GM12878 (cell line): ENCODE results near the gene NPAS2. TPM values are rescaled to one million over a fixed set of nuclear protein-coding genes. Genes with fewer than 3 reads are reported as not detected.

Experiments
- ATAC-seq: fragments of 200-7000 bp; cut with Tn5 transposase; 3 replicates; pipeline ENCODE4 v1.9.1; 2020; ENCODE audit warnings: mild to moderate bottlenecking, moderate library complexity
- BruUV-seq: library from RNA; stranded (reverse); fragments of 400-500 nt; replicated peaks from 2 replicates; lab custom pipeline; 2021; lab: Mats Ljungman, UMichigan
- CTCF ChIA-PET: fragments of 300-600 bp; sonication (Branson Sonifier 250); formaldehyde crosslinking; extraction: SDS; loops from one replicate; lab custom pipeline; 2021; ENCODE audit warnings: inconsistent platforms; lab: Yijun Ruan, JAX
- POLR2A ChIA-PET: fragments of 350-600 bp; formaldehyde crosslinking; extraction: SDS; loops from one replicate; lab custom pipeline; 2021; ENCODE audit warnings: inconsistent platforms; lab: Charles Lee
- RAD21 ChIA-PET: fragments of 300-600 bp; sonication (Branson Sonifier 250); formaldehyde crosslinking; loops from one replicate; lab custom pipeline; 2023; ENCODE audit warnings: antibody characterized with exemption; ENCODE audit not compliant: unreplicated experiment; lab: Charles Lee
- SMC1A ChIA-PET: fragments of 300-600 bp; sonication (Branson Sonifier 250); formaldehyde crosslinking; loops from one replicate; lab custom pipeline; 2023; ENCODE audit not compliant: unreplicated experiment, uncharacterized antibody; lab: Charles Lee
- DNase-seq: peaks from one replicate; pipeline ENCODE4 v3.0.0-alpha.2; 2011; ENCODE audit warnings: low read depth, low spot score
- FAIRE-seq: peaks from 3 replicates; lab custom pipeline; 2011; peaks lifted over from hg19 to GRCh38; lab: Jason Lieb, UNC
- H2AFZ ChIP-seq: 2 replicates; pipeline ENCODE4 v1.6.0; 2011; ENCODE audit warnings: low read depth, low read length, control low read depth; ENCODE audit not compliant: control insufficient read depth
- H3K27ac ChIP-seq: 2 replicates; pipeline ENCODE4 v1.5.1; 2011; ENCODE audit warnings: control low read depth; ENCODE audit not compliant: control insufficient read depth, insufficient read depth
- H3K27me3 ChIP-seq, 2 experiments: replicated peaks in 1 of 2; 2 replicates each; pipeline versions ENCODE4 v1.6.0 to v1.6.1; 2011; ENCODE audit warnings: low read length in 1 of 2; ENCODE audit not compliant: control insufficient read depth in 2 of 2, insufficient read depth in 2 of 2
- H3K36me3 ChIP-seq, 2 experiments: 2 replicates each; pipeline ENCODE4 v1.5.1; 2011; ENCODE audit warnings: low read length in 1 of 2; ENCODE audit not compliant: control insufficient read depth in 2 of 2, insufficient read depth in 2 of 2
- H3K4me1 ChIP-seq: 2 replicates; pipeline ENCODE4 v1.6.1; 2011; ENCODE audit warnings: mild to moderate bottlenecking, low read length, moderate library complexity, mixed read lengths; ENCODE audit not compliant: control insufficient read depth, insufficient read depth
- H3K4me2 ChIP-seq: 2 replicates; pipeline ENCODE4 v1.6.0; 2011; ENCODE audit warnings: control low read depth; ENCODE audit not compliant: control insufficient read depth, insufficient read depth
- H3K4me3 ChIP-seq: fragments of 200-600 bp; sonication (generic); 2 replicates; pipeline ENCODE4 v1.5.1; 2016
- H3K79me2 ChIP-seq: 2 replicates; pipeline ENCODE4 v1.6.0; 2011; ENCODE audit warnings: low read length; ENCODE audit not compliant: control insufficient read depth, insufficient read depth
- H3K9ac ChIP-seq: 2 replicates; pipeline ENCODE4 v1.8.0; 2011; ENCODE audit warnings: low read length, control low read depth, mixed read lengths; ENCODE audit not compliant: control insufficient read depth, insufficient read depth
- H3K9me3 ChIP-seq: replicated peaks from 3 replicates; pipeline ENCODE4 v1.5.1; 2011; ENCODE audit warnings: mild to moderate bottlenecking, low read length; ENCODE audit not compliant: control insufficient read depth, insufficient read depth
- H4K20me1 ChIP-seq: 2 replicates; pipeline ENCODE4 v1.6.0; 2011; ENCODE audit not compliant: control insufficient read depth, insufficient read depth
- BACH1 ChIP-seq: fragments of 450-650 bp; IDR thresholded peaks from 2 replicates; pipeline ENCODE4 v1.6.1; 2017; ENCODE audit warnings: mild to moderate bottlenecking, borderline replicate concordance
- HCFC1 ChIP-seq: fragments of 150-350 bp; IDR thresholded peaks from 2 replicates; pipeline ENCODE4 v1.6.1; 2014; ENCODE audit warnings: low read length
- HDAC6 ChIP-seq: fragments of 200-600 bp; sonication (generic); IDR thresholded peaks from one replicate; pipeline ENCODE4 v1.8.0; 2017; ENCODE audit warnings: antibody characterized with exemption; ENCODE audit not compliant: unreplicated experiment
- MAX ChIP-seq: IDR thresholded peaks from 2 replicates; pipeline ENCODE4 v1.6.1; 2012; ENCODE audit warnings: low read depth, low read length, improper control_type of control experiment
- MEF2A ChIP-seq: IDR thresholded peaks from 2 replicates; pipeline ENCODE4 v1.6.1; 2011; ENCODE audit warnings: low read depth, mild to moderate bottlenecking, low read length, moderate library complexity; ENCODE audit not compliant: insufficient read depth
- PKNOX1 ChIP-seq: fragments of 450-650 bp; IDR thresholded peaks from 2 replicates; pipeline ENCODE4 v1.6.1; 2016; ENCODE audit warnings: mild to moderate bottlenecking
- PML ChIP-seq: IDR thresholded peaks from 2 replicates; pipeline ENCODE4 v1.6.1; 2012; ENCODE audit warnings: low read length, inconsistent platforms
- POLR2AphosphoS2 ChIP-seq: IDR thresholded peaks from 2 replicates; pipeline ENCODE4 v1.6.1; 2011; ENCODE audit warnings: low read depth, mild to moderate bottlenecking, low read length, improper control_type of control experiment, moderate library complexity
- SIX5 ChIP-seq: IDR thresholded peaks from 2 replicates; pipeline ENCODE4 v1.6.1; 2011; ENCODE audit warnings: mild to moderate bottlenecking, low read depth, low read length, moderate library complexity; ENCODE audit not compliant: severe bottlenecking
- SMAD1 ChIP-seq: fragments of 450-650 bp; IDR thresholded peaks from 2 replicates; pipeline ENCODE4 v1.6.1; 2018; ENCODE audit warnings: mild to moderate bottlenecking, low read depth; ENCODE audit not compliant: partially characterized antibody
- ZNF207 ChIP-seq: fragments of 450-650 bp; IDR thresholded peaks from 2 replicates; pipeline ENCODE4 v1.6.1; 2014; ENCODE audit warnings: antibody characterized with exemption, mild to moderate bottlenecking, borderline replicate concordance
- ZNF24 ChIP-seq: fragments of 450-650 bp; IDR thresholded peaks from 2 replicates; pipeline ENCODE4 v1.6.1; 2017; ENCODE audit warnings: antibody characterized with exemption, mild to moderate bottlenecking
- ZNF384 ChIP-seq: IDR thresholded peaks from 2 replicates; pipeline ENCODE4 v1.6.1; 2012; ENCODE audit warnings: low read depth, mild to moderate bottlenecking, low read length, improper control_type of control experiment, borderline replicate concordance
- WGBS: methylation state at CpG from one replicate; pipeline ENCODE4 v1.1.6; 2016; ENCODE audit warnings: low lambda C conversion rate; ENCODE audit not compliant: insufficient replicate concordance, insufficient coverage; ENCODE audit errors: missing lambda C conversion rate; 5-methylcytosine and 5-hydroxymethylcytosine counted together
- in situ Hi-C: fragments of 300-500 bp; cut with MboI; formaldehyde crosslinking; loops from 9 replicates; pipeline ENCODE4 v1.14.3; 2018; ENCODE audit warnings: mixed read lengths
- intact Hi-C: fragments of 100-400 bp; cut with micrococcal nuclease; formaldehyde crosslinking; loops from one replicate; pipeline ENCODE4 v1.14.2; 2022; ENCODE audit not compliant: unreplicated experiment
- polyA plus RNA-seq, 11 experiments: library from polyadenylated mRNA; depleted of rRNA in 4 of 11; unstranded in 6 of 11; stranded (reverse) in 5 of 11; fragments of >200 nt; fragmentation: Nextera tagmentation in 4 of 11; fragmentation: Illumina TruSeq in 1 of 11; extraction: Ambion mirVana in 4 of 11; extraction: Trizol in 1 of 11; gene quantifications; 1 replicate in 1 of 11; 2 replicates in 10 of 11; pipeline versions ENCODE4 v1.2.1 to v1.2.3, GENCODE V29; 2011 to 2016; ENCODE audit warnings: inconsistent platforms in 2 of 11, missing spikeins in 2 of 11, low read depth in 1 of 11
- total RNA-seq, 4 experiments: library from RNA; depleted of rRNA in 3 of 4; stranded (reverse); fragments of >200 nt in 3 of 4; fragmentation: Illumina TruSeq in 1 of 4; extraction: Trizol in 1 of 4; gene quantifications; 2 replicates each; pipeline versions ENCODE4 v1.2.1 to v1.2.3, GENCODE V29; 2013 to 2021

The NPAS2 gene
- total and polyA plus RNA-seq, 10 of the 15 experiments (the other 5 are each of a cell fraction or from before 2014, with no cell fraction given), result 0.08 TPM; not detected in 9

GRCh38 chr2:100842241-100842922, 22.4 kb downstream of the NPAS2 start:
- DNase-seq (no peak), ATAC-seq (no peak), FAIRE-seq (no peak)
- 37% methylated on average over 9 of the region's 9 CpGs for WGBS
- ChIA-PET SMC1A (no interaction called here), POLR2A (no interaction called here), CTCF (no interaction called here), RAD21 (no interaction called here)
- TF ChIP-seq BACH1 (no peak), HCFC1 (no peak), PML (no peak)
- Histone ChIP-seq H3K4me3 (no peak overlapping the region), H2AFZ (no peak overlapping the region), H3K4me1 (no peaks in the 10 kb centered on the region), H3K4me2 (no peak overlapping the region), H3K9me3 (no peaks in the 10 kb centered on the region; the same call in 2 of the 3 replicates), H3K9ac (no peak overlapping the region), H4K20me1 (no peaks in the 10 kb centered on the region), H3K36me3 (no peaks in the 10 kb centered on the region), H3K79me2 (no peaks in the 10 kb centered on the region), H3K27ac (no peak overlapping the region), H3K27me3 (no peaks in the 10 kb centered on the region)
- in situ Hi-C loops (no loop called here), intact Hi-C loops (no loop called here)
- no TSS peak for BruUV-seq

- no peak for ATAC-seq
- FAIRE-seq, result no peak
Measured at GRCh38 chr2:100844514-100844913, 24.6 kb downstream of the NPAS2 start.

More at GRCh38 chr2:100844514-100844913, 24.6 kb downstream of the NPAS2 start:
- Histone ChIP-seq H3K4me3 (no peak overlapping the region), H3K27ac (no peak overlapping the region), H3K79me2 (no peaks in the 10 kb centered on the region), H4K20me1 (no peaks in the 10 kb centered on the region), H2AFZ (no peak overlapping the region), H3K9me3 (no peaks in the 10 kb centered on the region; the same call in 2 of the 3 replicates), H3K4me2 (no peak overlapping the region), H3K9ac (no peak overlapping the region), H3K27me3 (no peaks in the 10 kb centered on the region), H3K4me1 (no peaks in the 10 kb centered on the region), H3K36me3 (no peaks in the 10 kb centered on the region)
- CTCF ChIA-PET, result no interaction called here
- RAD21 ChIA-PET, result interaction anchor here (0.5 kb wide), 1 partner anchor 145 kb away, joined by 3 read pairs; no protein-coding TSS in a partner anchor
- POLR2A ChIA-PET, result no interaction called here
- no peak for DNase-seq
- in situ Hi-C loops, result no loop called here
- SMC1A ChIA-PET, result no interaction called here
- WGBS, result 12% methylated on average over 7 of the region's 7 CpGs
- intact Hi-C loops, result no loop called here
- BruUV-seq, result no TSS peak
- TF ChIP-seq SIX5, result no peak
- TF ChIP-seq POLR2AphosphoS2, result no peak
- TF ChIP-seq ZNF24, result no peak
- TF ChIP-seq PKNOX1, result no peak
- no peak for TF ChIP-seq SMAD1
- no peak for TF ChIP-seq ZNF207
- no peak for TF ChIP-seq MEF2A
- TF ChIP-seq MAX, result no peak
- no peak for TF ChIP-seq HDAC6
- TF ChIP-seq ZNF384, result no peak
